Body of pancreas (tissue), 4 donors: ENCODE measurements around the gene ATG4C.
"Not testable (repeated sequence)": the region's sequence is repeated elsewhere in the genome, so short reads cannot be mapped to it uniquely, and the experiment has no call there.

Source experiments
- POLR2A ChIP-seq, 3 donors: fragments of 450-650 bp; IDR thresholded peaks; one replicate each; pipeline ENCODE4 v1.6.1; 2016; ENCODE audit warnings: antibody characterized with exemption in 3 of 3, mild to moderate bottlenecking in 2 of 3
- TF ChIP-seq, protein P1 (sequence below), 7 experiments: fragments of 450-650 bp in 4 of 7; fragments of 200-600 bp in 3 of 7; sonication (generic) in 3 of 7; IDR thresholded peaks; one replicate each; pipeline ENCODE4 v1.5.1; 2016 to 2019; ENCODE audit warnings: antibody characterized with exemption in 7 of 7

DNA sequence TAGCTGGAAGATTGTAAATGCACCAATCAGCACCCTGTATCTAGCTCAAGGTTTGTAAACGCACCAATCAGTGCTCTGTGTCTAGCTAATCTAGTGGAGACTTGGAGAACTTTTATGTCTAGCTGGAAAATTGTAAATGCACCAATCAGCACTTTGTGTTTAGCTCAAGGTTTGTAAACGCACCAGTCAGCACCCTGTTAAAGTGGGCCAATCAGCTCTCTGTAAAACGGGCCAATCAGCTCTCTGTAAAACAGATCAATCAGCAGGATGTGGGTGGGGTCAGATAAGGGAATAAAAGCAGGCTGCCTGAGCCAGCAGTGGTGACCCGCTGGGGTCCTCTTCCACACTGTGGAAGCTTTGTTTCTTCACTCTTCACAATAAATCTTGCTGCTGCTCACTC lies 21.9 kb upstream of the ATG4C start:
- not testable (repeated sequence) for TF ChIP-seq POLR2A (IDR thresholded peaks at IDR 0.05)
- TF ChIP-seq, protein P1, sequence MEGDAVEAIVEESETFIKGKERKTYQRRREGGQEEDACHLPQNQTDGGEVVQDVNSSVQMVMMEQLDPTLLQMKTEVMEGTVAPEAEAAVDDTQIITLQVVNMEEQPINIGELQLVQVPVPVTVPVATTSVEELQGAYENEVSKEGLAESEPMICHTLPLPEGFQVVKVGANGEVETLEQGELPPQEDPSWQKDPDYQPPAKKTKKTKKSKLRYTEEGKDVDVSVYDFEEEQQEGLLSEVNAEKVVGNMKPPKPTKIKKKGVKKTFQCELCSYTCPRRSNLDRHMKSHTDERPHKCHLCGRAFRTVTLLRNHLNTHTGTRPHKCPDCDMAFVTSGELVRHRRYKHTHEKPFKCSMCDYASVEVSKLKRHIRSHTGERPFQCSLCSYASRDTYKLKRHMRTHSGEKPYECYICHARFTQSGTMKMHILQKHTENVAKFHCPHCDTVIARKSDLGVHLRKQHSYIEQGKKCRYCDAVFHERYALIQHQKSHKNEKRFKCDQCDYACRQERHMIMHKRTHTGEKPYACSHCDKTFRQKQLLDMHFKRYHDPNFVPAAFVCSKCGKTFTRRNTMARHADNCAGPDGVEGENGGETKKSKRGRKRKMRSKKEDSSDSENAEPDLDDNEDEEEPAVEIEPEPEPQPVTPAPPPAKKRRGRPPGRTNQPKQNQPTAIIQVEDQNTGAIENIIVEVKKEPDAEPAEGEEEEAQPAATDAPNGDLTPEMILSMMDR (IDR thresholded peaks at IDR 0.05) = not testable (repeated sequence)
